ENCODE measurements around the gene ATP5F1D. TPM values are rescaled to one million over a fixed set of nuclear protein-coding genes. Genes with fewer than 3 reads are reported as not detected.

ATP5F1D gene
- total RNA-seq, 4 donors from 2014 or later, result 88.3 to 299 (median 206) TPM

DNA sequence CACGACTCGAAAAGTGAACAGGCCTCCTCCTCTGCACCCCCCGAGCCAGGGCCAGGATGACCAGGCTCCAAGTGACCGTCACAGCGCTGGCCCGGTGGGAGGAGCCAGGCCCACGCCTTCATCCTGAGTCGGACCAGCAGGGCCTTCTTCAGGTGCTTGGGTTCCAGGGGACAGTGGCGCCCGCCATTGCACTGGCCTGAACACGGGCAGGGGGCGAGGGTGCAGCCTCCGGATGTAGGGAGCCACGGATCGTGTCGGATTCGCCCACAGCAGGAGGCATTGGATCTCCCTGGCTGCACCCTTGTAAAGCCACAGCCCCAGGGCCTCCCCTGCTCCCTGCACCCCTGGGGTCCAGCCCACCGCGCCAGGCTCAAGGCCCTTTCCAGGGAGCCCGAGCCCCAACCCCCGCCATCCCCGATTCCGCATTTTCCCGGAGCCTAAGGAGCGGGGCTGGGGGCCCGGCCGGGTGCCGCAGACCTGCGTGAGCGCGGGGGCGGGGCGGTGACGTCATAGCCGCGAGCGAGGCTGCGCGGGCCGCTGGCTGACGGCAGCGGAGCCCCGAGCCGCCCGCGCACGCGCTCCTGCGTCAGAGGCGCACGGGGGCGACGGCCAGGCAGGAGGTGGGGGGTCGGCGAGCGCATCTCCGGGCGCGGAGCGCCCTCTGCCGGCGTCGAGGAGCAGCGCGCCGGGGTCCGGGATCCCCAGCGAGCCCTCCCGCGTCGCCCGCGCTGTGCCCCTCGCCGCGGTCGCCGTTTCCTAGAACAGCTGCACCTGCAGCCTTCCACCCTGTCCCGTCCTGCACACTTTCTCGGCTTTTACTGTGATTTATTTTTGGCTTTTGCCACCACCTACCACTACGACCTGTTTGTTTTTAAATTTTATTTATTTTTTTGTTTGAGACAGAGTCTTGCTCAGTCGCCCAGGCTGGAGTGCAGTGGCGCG lies 1.5 kb upstream of the ATP5F1D start:
- peak; percentile 83 to 93 (median 85) for DNase-seq
- H3K4me3 ChIP-seq, result peak overlapping the region; percentile 22 to 97 (median 95)
- TF ChIP-seq CTCF (IDR thresholded peaks at IDR 0.05) (peak; percentile 83 to 97 (median 95)), POLR2A (IDR thresholded peaks at IDR 0.05) (no peak)
- H3K27ac ChIP-seq, result peak overlapping the region; percentile 58 to 93 (median 82)
- peaks cover 6 to 66% (median 50%) of the 10 kb centered on the region in 4 donors for H3K4me1 ChIP-seq
- H3K9me3 ChIP-seq, result no peaks in the 10 kb centered on the region
- peaks cover 0 to 14% of the 10 kb centered on the region in 2 donors for H3K27me3 ChIP-seq
- H3K36me3 ChIP-seq, result peaks cover 0 to 9% (median 0%) of the 10 kb centered on the region in 3 donors

GRCh38 chr19:1240925-1241324 lies 626 bp upstream of the ATP5F1D start:
- H3K27me3 ChIP-seq, result peaks cover 0 to 11% of the 10 kb centered on the region in 2 donors
- H3K36me3 ChIP-seq, result peaks cover 0 to 9% (median 0%) of the 10 kb centered on the region in 3 donors
- H3K9me3 ChIP-seq, result no peaks in the 10 kb centered on the region
- H3K4me1 ChIP-seq, result peaks cover 7 to 73% (median 55%) of the 10 kb centered on the region in 4 donors
- TF ChIP-seq POLR2A (IDR thresholded peaks at IDR 0.05) (no peak), CTCF (IDR thresholded peaks at IDR 0.05) (no peak)
- DNase-seq, result peak in 1 of 3 donors; percentile 57
- peak overlapping the region in 3 of 4 donors; percentile 95 to 97 (median 95) for H3K4me3 ChIP-seq
- H3K27ac ChIP-seq, result peak overlapping the region in 3 of 4 donors; percentile 92 to 99 (median 93)

- Histone ChIP-seq H3K9me3 (no peaks in the 10 kb centered on the region), H3K4me1 (peaks cover 7 to 74% (median 52%) of the 10 kb centered on the region in 4 donors), H3K27me3 (no peaks in the 10 kb centered on the region), H3K4me3 (peak overlapping the region in 3 of 4 donors; percentile 22 to 95 (median 95)), H3K27ac (peak overlapping the region; percentile 82 to 100 (median 100)), H3K36me3 (peaks cover 0 to 9% (median 0%) of the 10 kb centered on the region in 3 donors)
- TF ChIP-seq CTCF (IDR thresholded peaks at IDR 0.05) (peak; percentile 94 to 98 (median 98)), POLR2A (IDR thresholded peaks at IDR 0.05) (no peak)
- peak; percentile 81 to 94 (median 92) for DNase-seq
Observed at GRCh38 chr19:1243768-1244692, 2.5 kb downstream of the ATP5F1D start.

GRCh38 chr19:1244693-1245451 lies 3.3 kb downstream of the ATP5F1D start:
- Histone ChIP-seq H3K4me3 (peak overlapping the region in 3 of 4 donors; percentile 22 to 95 (median 45)), H3K27me3 (no peaks in the 10 kb centered on the region)
- DNase-seq, result peak in 2 of 3 donors; percentile 87 to 92

More at GRCh38 chr19:1244693-1245451, 3.3 kb downstream of the ATP5F1D start:
- peaks cover 0 to 11% (median 0%) of the 10 kb centered on the region in 3 donors for H3K36me3 ChIP-seq
- H3K9me3 ChIP-seq, result no peaks in the 10 kb centered on the region
- H3K4me1 ChIP-seq, result peaks cover 7 to 70% (median 51%) of the 10 kb centered on the region in 4 donors
- TF ChIP-seq CTCF (IDR thresholded peaks at IDR 0.05) (no peak), POLR2A (IDR thresholded peaks at IDR 0.05) (peak; percentile 50 to 53)
- peak overlapping the region; percentile 82 to 100 (median 100) for H3K27ac ChIP-seq
